HS-27A (cell line): ENCODE data around the gene PTPN4.

ENCODE experiments used
- DNase-seq: peaks from one replicate; pipeline ENCODE4 v3.0.0-alpha.2; 2012; ENCODE audit warnings: low read depth, missing footprints

The PTPN4 gene

GRCh38 chr2:119734047-119734446 lies 25.7 kb upstream of the PTPN4 start:
- no peak for DNase-seq

GRCh38 chr2:119735565-119735964 lies 24.2 kb upstream of the PTPN4 start:
- no peak for DNase-seq

- no peak for DNase-seq
Observed at GRCh38 chr2:119736021-119736420, 23.7 kb upstream of the PTPN4 start.

GRCh38 chr2:119739580-119740255 lies 20.0 kb upstream of the PTPN4 start:
- DNase-seq, result no peak

- DNase-seq, result no peak
Observed at GRCh38 chr2:119741001-119741400, 18.7 kb upstream of the PTPN4 start.

GRCh38 chr2:119741868-119742267 lies 17.9 kb upstream of the PTPN4 start:
- DNase-seq, result no peak

GRCh38 chr2:119744335-119744939 lies 15.3 kb upstream of the PTPN4 start:
- no peak for DNase-seq

GRCh38 chr2:119745566-119745965 lies 14.2 kb upstream of the PTPN4 start:
- DNase-seq, result no peak

GRCh38 chr2:119746836-119747686 lies 12.7 kb upstream of the PTPN4 start:
- no peak for DNase-seq

- DNase-seq, result no peak
Observed at GRCh38 chr2:119748135-119748534, 11.6 kb upstream of the PTPN4 start.

- DNase-seq, result peak; percentile 74
Observed at GRCh38 chr2:119749477-119750012, 10.2 kb upstream of the PTPN4 start.

GRCh38 chr2:119751706-119752105 lies 8.0 kb upstream of the PTPN4 start:
- no peak for DNase-seq

- DNase-seq, result no peak
Observed at GRCh38 chr2:119753041-119753929, 6.4 kb upstream of the PTPN4 start.

- no peak for DNase-seq
Observed at GRCh38 chr2:119753930-119754321, 5.8 kb upstream of the PTPN4 start.

GRCh38 chr2:119755906-119756305 lies 3.8 kb upstream of the PTPN4 start:
- no peak for DNase-seq

GRCh38 chr2:119756837-119757236 lies 2.9 kb upstream of the PTPN4 start:
- no peak for DNase-seq

GRCh38 chr2:119758881-119759450 lies 756 bp upstream of the PTPN4 start:
- no peak for DNase-seq

GRCh38 chr2:119760237-119760955 lies 674 bp downstream of the PTPN4 start:
- DNase-seq, result no peak

- no peak for DNase-seq
Observed at GRCh38 chr2:119760956-119761275, 1.2 kb downstream of the PTPN4 start.

- no peak for DNase-seq
Observed at GRCh38 chr2:119764832-119765231, 5.1 kb downstream of the PTPN4 start.

GRCh38 chr2:119765433-119766002 lies 5.8 kb downstream of the PTPN4 start:
- DNase-seq, result no peak
